ENCODE data around the gene LRP5.
"Not testable (repeated sequence)": the region's sequence is repeated elsewhere in the genome, so short reads cannot be mapped to it uniquely, and the experiment has no call there.

The LRP5 gene

GRCh38 chr11:68329978-68330699 lies 17.7 kb downstream of the LRP5 start:
- DNase-seq: no peak

DNA sequence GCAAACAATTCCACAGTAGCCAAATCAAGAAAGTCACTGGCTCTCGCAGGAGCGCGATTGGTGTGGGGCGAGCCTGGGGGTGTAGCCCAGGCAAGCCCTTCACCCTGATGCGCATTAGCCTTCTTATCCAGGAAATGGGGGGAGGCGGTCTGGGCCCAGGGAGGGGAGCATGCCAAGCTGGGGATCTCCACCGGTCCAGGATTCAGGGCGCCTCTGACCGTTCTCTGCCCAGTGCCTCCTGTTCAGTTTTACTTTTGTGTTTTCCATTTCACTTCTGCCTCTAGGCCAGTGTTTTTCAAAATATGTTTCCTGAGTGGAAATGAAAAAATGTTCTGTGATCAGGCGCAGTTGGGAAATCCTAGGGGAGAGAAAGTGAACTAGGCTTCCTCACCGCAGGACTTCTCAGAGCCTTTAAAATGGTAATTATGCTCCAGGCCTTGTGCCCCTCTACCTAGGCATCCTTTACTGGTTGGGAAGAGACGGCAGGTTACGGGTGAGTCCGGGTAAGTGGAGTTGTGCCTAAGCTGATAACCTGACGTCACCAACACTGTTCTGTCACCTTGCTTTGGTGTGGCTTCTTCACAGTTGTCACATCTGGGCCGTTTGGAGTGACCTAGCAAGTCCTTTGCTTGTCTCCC lies 18.4 kb downstream of the LRP5 start:
- DNase-seq: no peak

DNA sequence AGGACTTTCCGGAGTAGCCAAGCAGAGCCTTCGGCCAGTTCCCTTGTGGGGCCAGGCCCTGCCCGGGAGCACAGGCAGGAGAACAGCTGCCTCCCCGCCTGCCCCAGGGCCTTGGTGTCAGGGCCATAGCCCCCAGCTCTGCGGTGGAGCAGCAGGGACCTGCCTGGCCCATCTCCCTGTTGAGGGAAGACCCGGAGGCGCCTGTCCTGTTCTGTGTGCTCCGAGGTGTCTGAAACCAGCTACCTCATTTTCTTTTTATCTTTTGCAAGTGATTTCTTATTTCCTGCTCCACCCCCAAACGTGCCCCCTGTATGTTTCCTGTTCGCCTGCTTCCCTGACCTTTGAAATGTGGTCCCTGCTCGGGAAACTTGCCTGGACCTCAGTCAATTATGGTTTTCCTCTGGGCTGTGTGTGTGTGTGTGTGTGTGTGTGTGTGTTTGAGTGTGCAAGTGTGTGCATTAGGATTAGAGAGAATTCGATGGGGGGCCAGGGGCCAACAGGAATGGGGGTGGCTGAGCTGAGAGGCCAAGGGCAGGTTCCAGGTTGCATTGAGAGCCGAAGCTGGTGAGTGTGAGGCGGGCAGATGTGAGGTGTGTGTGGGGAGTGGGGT lies 19.1 kb downstream of the LRP5 start:
- no peak for DNase-seq

DNA sequence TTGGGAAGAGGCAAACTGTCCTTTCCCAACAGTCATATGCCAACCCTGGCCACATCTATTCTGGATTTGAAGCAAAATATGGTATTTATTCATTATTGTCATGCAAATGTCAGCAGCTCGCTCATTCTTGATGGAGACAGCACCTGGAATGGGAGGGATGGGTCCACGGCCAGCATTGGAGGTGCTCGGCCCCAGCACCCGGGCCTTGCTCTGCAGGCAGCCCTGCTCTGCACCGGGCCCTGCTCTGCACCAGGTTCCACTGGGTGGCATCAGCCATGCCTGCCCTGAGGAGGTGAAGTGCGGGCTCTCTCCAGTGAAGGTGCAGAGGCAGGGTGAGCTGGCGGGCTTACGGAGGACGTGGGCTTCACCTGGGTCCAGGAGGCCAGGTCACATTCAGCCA lies 19.8 kb downstream of the LRP5 start:
- no peak for DNase-seq

DNA sequence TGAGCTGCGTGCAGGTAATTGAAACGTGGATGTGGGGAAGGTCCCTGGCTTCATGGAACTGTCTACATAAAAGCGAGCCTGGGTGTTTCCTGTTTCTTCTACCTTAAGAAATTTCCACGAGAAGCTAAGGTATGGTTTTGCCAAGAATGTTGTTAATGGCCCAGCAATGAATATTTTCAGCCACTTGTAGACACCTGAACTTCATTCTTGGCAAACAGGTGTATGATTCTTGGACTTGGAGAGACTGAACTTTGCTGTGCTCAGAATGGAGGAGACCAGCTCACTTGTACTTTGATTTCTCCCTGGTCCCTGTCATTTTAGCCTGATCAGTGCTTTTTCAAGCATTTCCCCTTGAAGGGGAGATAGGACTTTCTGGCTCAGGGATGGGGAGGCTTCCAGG lies 20.8 kb downstream of the LRP5 start:
- DNase-seq: no peak

- no peak for DNase-seq
These were observed 22.5 kb downstream of the LRP5 start for GRCh38 chr11:68334923-68335322.

DNA sequence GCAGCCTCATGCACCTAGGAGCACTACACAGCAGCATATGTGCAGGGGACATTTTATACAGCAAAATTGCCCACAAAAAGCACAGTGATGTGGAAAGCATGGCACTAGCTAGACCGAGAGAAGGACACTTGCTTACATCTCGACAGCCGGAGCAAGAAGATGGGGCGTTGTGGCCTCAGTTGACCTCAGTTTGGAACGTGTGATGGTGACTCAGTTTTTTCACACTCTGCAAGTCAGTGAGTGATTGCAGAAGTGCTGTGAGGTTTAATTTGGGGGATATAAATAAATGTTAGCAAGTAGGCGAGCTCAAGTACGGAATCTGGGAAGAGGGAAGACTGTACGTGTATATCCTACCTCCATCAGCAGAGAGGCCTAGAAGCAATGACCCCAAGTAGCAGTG lies 23.3 kb downstream of the LRP5 start:
- DNase-seq: no peak

GRCh38 chr11:68336716-68337115 lies 24.3 kb downstream of the LRP5 start:
- no peak for DNase-seq

GRCh38 chr11:68337399-68337835 lies 25.0 kb downstream of the LRP5 start:
- no peak for DNase-seq

GRCh38 chr11:68338051-68338780 lies 25.8 kb downstream of the LRP5 start:
- DNase-seq: no peak

- DNase-seq: peak; percentile 15
These were observed 27.8 kb downstream of the LRP5 start for GRCh38 chr11:68340003-68340767.

- no peak for DNase-seq
These were observed 28.6 kb downstream of the LRP5 start for GRCh38 chr11:68340784-68341556.

DNA sequence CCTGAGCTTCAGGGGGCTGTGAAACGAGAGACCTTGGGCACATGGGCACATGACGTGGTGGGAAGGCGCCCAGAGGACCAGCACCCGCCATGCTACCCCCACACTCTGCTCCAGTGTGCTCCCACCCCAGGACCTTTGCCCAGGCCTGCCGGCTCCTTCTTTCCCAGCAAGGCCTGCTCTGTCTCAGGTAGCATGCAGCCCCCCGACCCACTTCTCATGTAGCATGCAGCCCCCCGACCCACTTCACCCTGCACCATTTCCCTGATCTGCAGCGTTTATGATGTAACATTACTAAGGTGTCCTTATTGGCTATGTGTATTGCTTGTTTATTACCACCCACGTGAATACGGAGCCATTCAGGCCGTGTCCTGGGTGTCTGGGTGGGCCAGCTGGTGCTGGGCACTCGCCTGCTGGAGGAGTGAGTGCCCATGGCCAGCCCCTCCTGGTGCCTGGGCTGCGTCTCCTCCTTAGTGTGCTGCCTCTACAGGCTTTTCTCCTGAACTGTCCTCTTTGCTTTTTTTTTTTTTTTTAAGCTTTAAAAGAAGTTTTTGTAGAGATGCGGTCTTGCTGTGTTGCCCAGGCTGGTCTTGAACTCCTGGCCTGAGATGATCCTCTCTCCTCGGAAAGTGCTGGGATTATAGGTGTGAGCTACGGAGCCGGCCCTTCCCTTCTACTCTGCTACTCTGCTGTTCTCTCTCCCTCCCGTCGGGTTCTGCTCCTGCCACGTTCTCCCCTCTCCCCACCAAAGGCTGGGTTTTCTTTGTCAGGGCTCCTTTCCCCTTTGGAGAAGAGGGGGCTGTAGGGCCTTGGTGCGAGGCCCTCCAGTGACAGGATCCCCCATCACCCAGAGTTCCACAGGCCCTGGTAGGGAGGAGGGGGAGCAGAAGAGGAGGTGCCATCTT lies 29.4 kb downstream of the LRP5 start:
- DNase-seq: no peak

- no peak for DNase-seq
These were observed 30.2 kb downstream of the LRP5 start for GRCh38 chr11:68342459-68343158.

- DNase-seq: no peak
These were observed 31.4 kb downstream of the LRP5 start for GRCh38 chr11:68343761-68344256.

- DNase-seq: not testable (repeated sequence)
These were observed 32.4 kb downstream of the LRP5 start for GRCh38 chr11:68344821-68345220.

- no peak for DNase-seq
These were observed 33.5 kb downstream of the LRP5 start for GRCh38 chr11:68345776-68346461.

GRCh38 chr11:68346462-68346790 lies 34.0 kb downstream of the LRP5 start:
- no peak for DNase-seq

DNA sequence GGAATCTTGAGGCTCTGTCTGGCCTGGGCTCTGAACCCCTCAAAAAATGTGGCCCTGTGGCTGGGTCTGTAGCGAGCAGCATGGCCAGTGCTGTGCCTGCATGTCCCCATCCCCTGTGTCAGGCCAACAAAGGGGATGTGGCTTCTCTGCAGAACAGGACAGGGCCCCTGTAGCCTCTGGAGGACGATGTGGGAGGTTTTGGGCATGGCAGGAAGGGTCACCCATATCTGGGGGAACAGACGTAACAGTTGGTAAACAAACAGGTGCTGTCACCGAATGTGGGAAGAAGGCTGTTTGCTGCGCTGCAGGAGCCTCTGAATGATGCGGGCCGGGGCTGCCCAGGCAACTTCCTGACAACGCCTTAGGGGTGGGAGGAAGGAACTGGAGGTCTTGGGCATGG lies 35.0 kb downstream of the LRP5 start:
- DNase-seq: no peak

GRCh38 chr11:68347841-68348240 lies 35.5 kb downstream of the LRP5 start:
- no peak for DNase-seq

All from activated CD4-positive, alpha-beta T cell treated with anti-CD3 and anti-CD28 coated beads, Interleukin-2, amount 50 U/mL, for 1 hour (primary cell).